NB4 (cell line): ENCODE measurements around the gene CUL9.

ENCODE experiments used
- DNase-seq: peaks from one replicate; pipeline ENCODE4 v3.0.0; 2010; ENCODE audit warnings: low read depth
- H3K4me3 ChIP-seq: one replicate; pipeline ENCODE4 v1.5.1; 2011; ENCODE audit warnings: mild to moderate bottlenecking, low read depth, low read length, moderate library complexity
- MYC ChIP-seq: IDR thresholded peaks from 2 replicates; pipeline ENCODE4 v1.6.1; 2011; ENCODE audit warnings: low read depth, low read length
- POLR2A ChIP-seq: IDR thresholded peaks from 2 replicates; pipeline ENCODE4 v1.6.1; 2011; ENCODE audit warnings: mild to moderate bottlenecking; ENCODE audit not compliant: insufficient read length; ENCODE audit errors: extremely low read depth
- TF ChIP-seq, protein P1 (sequence below): IDR thresholded peaks from 2 replicates; pipeline ENCODE4 v1.6.1; 2011; ENCODE audit warnings: low read depth, low read length
- TF ChIP-seq, protein P2 (sequence below): IDR thresholded peaks from one replicate; pipeline ENCODE4 v1.5.1; 2012; ENCODE audit warnings: low read depth, low read length

The CUL9 gene

GRCh38 chr6:43220439-43220951 is 38.5 kb downstream of the CUL9 start:
- no peak overlapping the region for H3K4me3 ChIP-seq
- TF ChIP-seq POLR2A (no peak), MYC (no peak)
- TF ChIP-seq, protein P1, sequence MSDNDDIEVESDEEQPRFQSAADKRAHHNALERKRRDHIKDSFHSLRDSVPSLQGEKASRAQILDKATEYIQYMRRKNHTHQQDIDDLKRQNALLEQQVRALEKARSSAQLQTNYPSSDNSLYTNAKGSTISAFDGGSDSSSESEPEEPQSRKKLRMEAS = no peak
- TF ChIP-seq, protein P2, sequence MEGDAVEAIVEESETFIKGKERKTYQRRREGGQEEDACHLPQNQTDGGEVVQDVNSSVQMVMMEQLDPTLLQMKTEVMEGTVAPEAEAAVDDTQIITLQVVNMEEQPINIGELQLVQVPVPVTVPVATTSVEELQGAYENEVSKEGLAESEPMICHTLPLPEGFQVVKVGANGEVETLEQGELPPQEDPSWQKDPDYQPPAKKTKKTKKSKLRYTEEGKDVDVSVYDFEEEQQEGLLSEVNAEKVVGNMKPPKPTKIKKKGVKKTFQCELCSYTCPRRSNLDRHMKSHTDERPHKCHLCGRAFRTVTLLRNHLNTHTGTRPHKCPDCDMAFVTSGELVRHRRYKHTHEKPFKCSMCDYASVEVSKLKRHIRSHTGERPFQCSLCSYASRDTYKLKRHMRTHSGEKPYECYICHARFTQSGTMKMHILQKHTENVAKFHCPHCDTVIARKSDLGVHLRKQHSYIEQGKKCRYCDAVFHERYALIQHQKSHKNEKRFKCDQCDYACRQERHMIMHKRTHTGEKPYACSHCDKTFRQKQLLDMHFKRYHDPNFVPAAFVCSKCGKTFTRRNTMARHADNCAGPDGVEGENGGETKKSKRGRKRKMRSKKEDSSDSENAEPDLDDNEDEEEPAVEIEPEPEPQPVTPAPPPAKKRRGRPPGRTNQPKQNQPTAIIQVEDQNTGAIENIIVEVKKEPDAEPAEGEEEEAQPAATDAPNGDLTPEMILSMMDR = no peak
- DNase-seq = no peak

DNA sequence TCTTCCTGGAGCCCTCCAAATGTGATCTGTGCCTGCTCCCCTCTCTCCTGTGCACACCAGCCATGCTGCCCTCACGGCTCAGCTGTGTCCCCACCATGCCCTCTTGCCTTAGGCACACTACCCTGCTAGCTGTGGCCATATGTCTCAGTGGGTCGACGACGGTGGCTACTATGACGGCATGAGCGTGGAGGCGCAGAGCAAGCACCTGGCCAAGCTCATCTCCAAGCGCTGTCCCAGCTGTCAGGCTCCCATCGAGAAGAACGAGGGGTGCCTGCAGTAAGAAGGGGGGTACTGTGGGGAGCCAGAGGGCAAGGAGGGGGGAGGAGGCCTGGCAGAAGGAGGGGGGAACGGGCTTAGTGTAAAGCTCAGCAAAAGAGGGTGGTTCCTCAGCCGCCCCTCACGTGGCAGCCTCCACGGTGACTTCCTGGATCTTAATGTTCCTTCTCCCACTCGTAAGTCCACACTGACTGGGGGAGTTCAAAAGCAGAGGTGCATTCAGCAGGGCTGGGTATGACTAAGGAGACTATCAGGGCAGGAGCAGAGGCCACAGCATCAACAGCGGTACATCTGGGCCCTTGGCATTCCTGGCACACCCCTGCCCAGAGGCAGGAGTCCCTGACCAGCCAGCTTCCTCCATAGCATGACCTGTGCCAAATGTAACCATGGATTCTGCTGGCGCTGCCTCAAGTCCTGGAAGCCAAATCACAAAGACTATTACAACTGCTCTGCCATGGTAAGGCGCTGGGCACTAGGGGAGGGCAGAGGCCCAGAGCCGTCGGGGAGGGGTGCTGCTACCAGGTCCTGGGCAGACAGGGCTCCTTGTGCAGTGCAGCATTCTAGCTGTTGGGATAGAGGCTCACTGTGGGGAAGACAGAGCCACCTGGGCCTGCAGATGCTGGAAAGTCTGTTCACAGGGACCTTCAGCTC is 39.3 kb downstream of the CUL9 start:
- TF ChIP-seq, protein P2 = no peak
- TF ChIP-seq POLR2A = no peak
- TF ChIP-seq, protein P1 = no peak
- no peak for TF ChIP-seq MYC
- no peak for DNase-seq
- no peak overlapping the region for H3K4me3 ChIP-seq

GRCh38 chr6:43222418-43223059 is 40.5 kb downstream of the CUL9 start:
- no peak for DNase-seq
- H3K4me3 ChIP-seq = no peak overlapping the region
- TF ChIP-seq, protein P2 = no peak
- TF ChIP-seq MYC (no peak), POLR2A (no peak)
- TF ChIP-seq, protein P1 = no peak

- no peak for DNase-seq
- TF ChIP-seq, protein P2 = no peak
- TF ChIP-seq POLR2A (no peak), MYC (no peak)
- TF ChIP-seq, protein P1 = no peak
- H3K4me3 ChIP-seq = no peak overlapping the region
Observed at GRCh38 chr6:43223175-43223574, 41.2 kb downstream of the CUL9 start.

DNA sequence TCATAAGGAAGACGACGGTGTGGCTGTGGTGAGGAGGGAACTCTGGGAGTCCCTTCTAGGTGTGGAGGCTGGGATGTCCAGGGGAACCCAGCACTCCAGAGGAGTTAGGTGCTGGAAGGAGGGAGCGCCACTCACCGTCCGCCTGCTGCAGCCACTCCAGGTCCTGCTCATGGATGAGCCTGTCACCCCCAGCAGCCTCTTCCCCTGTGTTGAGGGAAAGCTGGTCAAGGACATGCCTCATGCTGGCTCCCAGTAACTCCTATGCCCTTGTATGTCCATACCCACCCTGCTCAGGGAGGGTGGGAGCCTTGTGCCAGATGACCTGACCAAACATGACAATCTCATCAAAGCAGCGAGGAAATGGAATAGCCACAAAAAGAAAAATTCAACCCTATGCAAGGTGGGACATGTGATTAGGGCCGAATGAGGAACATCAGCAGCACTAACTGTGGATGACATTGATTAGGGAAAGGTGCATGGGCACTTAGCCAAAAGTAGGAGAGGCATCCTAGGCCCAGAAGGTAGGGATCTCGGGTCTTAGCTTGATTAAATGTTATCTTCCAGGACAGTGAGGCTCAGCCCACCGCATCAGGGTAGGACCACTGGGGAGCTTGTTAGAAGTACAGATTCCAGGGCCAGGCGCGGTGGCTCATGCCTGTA is 44.3 kb downstream of the CUL9 start:
- no peak overlapping the region for H3K4me3 ChIP-seq
- TF ChIP-seq POLR2A (no peak), MYC (no peak)
- TF ChIP-seq, protein P1 = no peak
- TF ChIP-seq, protein P2 = no peak
- DNase-seq = no peak
